GM12864 (cell line): ENCODE data around the gene EFCAB6.
"Not testable (repeated sequence)": the region's sequence is repeated elsewhere in the genome, so short reads cannot be mapped to it uniquely, and the experiment has no call there.

Experiments used
- DNase-seq: peaks from one replicate; pipeline ENCODE4 v3.0.0-alpha.2; 2011; ENCODE audit warnings: low read depth
- H3K4me3 ChIP-seq: 2 replicates; pipeline ENCODE4 v1.5.1; 2011; ENCODE audit warnings: mild to moderate bottlenecking, low read depth, low read length, control low read depth
- TF ChIP-seq, protein P1 (sequence below): IDR thresholded peaks from 2 replicates; pipeline ENCODE4 v1.5.1; 2011; ENCODE audit warnings: low read depth, mild to moderate bottlenecking, moderate library complexity, low read length, control low read depth, inconsistent platforms; ENCODE audit errors: missing control alignments

Gene EFCAB6

DNA sequence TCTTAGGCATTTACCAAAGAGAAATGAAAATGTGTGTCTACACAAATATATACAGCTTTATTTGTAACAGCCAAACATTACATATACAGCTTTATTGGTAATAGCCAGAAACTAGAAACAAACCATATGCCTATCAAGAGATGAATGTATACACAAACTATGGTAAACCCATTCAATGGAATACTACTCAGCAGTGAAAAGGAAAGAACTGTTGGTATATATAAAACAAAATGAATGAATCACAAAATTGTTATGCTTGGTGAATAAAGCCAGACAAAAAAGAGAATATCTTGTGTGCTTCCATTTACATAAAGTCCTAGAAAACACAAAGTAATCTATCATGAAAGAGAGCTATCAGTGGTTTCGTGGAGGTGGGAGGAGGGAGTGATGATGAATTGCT, 142.9 kb downstream of the EFCAB6 start:
- TF ChIP-seq, protein P1, sequence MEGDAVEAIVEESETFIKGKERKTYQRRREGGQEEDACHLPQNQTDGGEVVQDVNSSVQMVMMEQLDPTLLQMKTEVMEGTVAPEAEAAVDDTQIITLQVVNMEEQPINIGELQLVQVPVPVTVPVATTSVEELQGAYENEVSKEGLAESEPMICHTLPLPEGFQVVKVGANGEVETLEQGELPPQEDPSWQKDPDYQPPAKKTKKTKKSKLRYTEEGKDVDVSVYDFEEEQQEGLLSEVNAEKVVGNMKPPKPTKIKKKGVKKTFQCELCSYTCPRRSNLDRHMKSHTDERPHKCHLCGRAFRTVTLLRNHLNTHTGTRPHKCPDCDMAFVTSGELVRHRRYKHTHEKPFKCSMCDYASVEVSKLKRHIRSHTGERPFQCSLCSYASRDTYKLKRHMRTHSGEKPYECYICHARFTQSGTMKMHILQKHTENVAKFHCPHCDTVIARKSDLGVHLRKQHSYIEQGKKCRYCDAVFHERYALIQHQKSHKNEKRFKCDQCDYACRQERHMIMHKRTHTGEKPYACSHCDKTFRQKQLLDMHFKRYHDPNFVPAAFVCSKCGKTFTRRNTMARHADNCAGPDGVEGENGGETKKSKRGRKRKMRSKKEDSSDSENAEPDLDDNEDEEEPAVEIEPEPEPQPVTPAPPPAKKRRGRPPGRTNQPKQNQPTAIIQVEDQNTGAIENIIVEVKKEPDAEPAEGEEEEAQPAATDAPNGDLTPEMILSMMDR = no peak

DNA sequence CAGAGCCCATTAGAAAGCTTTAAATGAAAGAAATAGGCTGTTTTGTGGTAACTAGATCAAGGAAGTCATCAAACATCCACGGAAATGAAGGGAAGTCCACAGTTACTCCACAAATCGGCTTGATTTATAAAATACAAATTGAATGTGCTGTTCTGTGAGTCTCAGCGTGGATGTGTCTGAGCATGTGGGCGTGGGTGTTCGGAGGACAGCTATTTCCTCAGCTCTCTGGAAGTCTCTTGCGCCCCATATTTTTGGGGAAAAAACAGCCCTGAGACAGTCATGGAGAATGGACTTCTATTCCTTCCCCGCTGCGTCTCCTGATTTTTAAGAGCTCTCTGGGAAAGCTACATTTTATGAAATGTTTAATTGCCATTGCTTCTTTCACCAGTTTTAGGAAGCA, 144.4 kb downstream of the EFCAB6 start:
- no peak overlapping the region for H3K4me3 ChIP-seq
- TF ChIP-seq, protein P1 = no peak
- DNase-seq = no peak

More for the DNA sequence above, 142.9 kb downstream of the EFCAB6 start:
- H3K4me3 ChIP-seq = no peak overlapping the region
- no peak for DNase-seq

DNA sequence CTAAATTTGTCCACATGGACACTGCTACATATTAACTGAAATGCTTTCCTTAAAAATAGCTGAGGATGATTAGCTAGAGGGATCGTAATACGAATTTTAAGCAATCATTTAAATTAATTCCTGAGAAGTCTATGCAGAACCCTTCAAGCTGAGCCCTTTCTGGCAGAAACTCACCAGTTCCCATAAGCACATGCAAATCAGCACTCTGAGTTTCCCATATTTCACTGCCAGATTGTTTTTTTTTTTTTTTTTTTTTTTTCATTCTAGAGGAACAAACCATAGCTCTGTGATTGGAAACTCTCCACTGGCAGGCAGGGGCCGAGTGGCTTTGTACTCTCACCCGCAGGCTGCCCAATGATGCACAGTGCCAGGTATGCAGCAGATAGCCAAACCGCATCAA, 145.6 kb downstream of the EFCAB6 start:
- TF ChIP-seq, protein P1 = no peak
- DNase-seq = no peak
- no peak overlapping the region for H3K4me3 ChIP-seq

DNA sequence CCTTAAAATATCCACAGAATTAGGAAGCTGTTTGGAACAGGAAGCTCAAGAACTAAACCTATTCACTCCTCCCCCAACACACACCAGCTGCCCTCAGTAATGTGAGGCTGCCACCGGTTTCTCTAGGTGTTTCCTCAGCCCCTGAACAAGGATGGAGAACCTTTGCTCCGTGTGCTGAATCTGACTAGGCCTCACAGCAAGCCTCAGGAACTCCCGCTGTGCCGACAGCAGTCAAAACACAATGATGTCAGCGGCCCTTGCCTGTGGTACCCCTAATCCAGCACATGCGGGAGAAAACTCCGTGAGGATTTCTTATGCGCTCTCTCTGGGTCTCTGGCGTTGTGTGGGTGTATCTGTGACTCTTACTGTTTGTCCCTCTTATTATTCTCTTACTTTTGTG, 153.3 kb downstream of the EFCAB6 start:
- H3K4me3 ChIP-seq = no peak overlapping the region
- TF ChIP-seq, protein P1 = no peak
- DNase-seq = no peak

DNA sequence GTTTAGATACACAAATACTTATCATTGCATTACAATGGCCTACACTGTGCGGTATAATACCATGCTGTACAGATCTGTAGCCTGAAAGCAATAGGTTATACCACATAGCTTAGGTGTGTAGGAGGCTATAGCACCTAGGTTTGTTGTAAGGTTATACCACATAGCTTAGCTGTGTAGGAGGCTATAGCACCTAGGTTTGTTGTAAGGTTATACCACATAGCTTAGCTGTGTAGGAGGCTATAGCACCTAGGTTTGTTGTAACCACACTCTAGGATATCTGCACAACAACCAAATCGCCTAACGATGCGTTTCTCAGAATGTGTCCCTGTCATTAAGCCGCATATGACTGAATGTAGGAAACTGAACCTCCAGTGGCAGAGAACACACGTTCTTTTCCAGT, 155.5 kb downstream of the EFCAB6 start:
- DNase-seq, H3K4me3 ChIP-seq: not testable (repeated sequence)

DNA sequence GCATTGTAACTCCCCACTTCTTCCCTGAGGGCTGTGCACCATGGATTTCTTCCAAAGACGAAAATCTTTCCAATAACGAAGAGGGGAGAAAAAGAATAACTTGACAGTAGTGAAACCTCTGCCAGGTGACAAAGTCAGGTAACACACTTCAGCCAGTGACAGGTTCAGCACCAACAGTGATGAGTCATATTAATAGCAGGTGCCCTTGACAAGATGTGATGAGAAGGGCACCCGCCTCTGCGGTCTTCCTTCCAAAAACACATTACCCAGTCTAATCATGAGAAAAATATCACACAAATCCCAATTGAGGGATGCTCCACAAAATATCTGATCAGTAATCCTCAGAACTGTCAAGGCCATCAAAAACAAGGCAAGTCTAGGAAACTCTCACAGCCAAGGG, 157.8 kb downstream of the EFCAB6 start:
- no peak for DNase-seq
- H3K4me3 ChIP-seq = no peak overlapping the region
- TF ChIP-seq, protein P1 = no peak

DNA sequence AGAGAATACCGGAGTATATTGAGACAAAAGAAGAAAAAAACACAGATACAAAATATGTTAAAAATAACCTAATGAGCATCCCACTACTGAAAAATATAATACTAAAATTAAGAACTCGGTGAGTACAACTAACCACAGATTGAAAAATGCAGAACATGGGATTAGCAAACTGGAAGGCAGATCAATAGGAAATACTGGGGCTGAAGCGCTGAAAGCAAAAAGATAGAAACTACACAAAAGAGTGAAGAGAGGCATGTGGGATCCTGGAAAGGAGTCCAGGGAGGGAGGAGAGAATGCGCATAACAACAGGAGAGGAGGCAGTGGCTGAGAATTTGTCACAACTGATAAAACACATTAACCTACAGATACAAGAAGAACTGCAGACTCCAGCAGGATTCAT, 159.3 kb downstream of the EFCAB6 start:
- DNase-seq = no peak
- H3K4me3 ChIP-seq = no peak overlapping the region
- TF ChIP-seq, protein P1 = no peak

DNA sequence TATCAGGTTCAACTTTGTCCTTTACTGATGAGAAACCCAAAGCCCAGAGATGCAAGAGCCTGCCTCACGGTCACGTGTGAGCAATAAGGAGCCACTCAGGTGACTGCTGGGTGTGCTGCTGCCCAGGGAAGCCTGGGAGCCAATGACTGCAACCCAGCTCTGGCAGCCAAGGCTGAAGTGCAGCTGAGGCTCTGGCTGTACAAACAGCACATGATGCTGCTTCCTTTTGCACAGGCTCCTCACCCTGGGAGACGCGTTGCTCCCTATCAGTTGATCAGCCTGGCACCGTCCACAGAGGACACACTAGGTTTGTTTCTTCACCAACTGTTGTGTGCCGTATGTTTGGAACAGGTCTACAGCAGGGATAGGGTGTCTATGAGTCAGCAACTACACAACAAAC, 168.7 kb downstream of the EFCAB6 start:
- H3K4me3 ChIP-seq = no peak overlapping the region
- TF ChIP-seq, protein P1 = no peak
- DNase-seq = no peak
